HepG2 (cell line): ENCODE measurements around the gene ADGRG6. TPM values are rescaled to one million over a fixed set of nuclear protein-coding genes. Genes with fewer than 3 reads are reported as not detected.

Experiments
- ATAC-seq: fragments of 200-7000 bp; cut with Tn5 transposase; 3 replicates; pipeline ENCODE4 v1.9.1; 2020; ENCODE audit warnings: mild to moderate bottlenecking, moderate library complexity
- BruUV-seq: library from RNA; stranded (reverse); fragments of 400-500 nt; replicated peaks from 2 replicates; lab custom pipeline; 2021; lab: Mats Ljungman, UMichigan
- CTCF ChIA-PET: fragments of 300-600 bp; formaldehyde crosslinking; extraction: SDS; loops from one replicate; lab custom pipeline; 2021; ENCODE audit warnings: low total read pairs, inconsistent platforms, low intra/inter-chr PET ratio; lab: Yijun Ruan, JAX
- POLR2A ChIA-PET: fragments of 350-600 bp; sonication (Branson Sonifier 250); formaldehyde crosslinking; loops from one replicate; lab custom pipeline; 2020; ENCODE audit warnings: antibody characterized with exemption, inconsistent platforms; lab: Yijun Ruan, JAX
- DNase-seq: peaks from one replicate; pipeline ENCODE4 v3.0.0-alpha.2; 2015; ENCODE audit warnings: low spot score
- FAIRE-seq: peaks from 3 replicates; lab custom pipeline; 2011; peaks lifted over from hg19 to GRCh38; lab: Jason Lieb, UNC
- H2AFZ ChIP-seq: one replicate; pipeline ENCODE4 v1.6.1; 2011; ENCODE audit warnings: low read length, inconsistent platforms
- H3K27ac ChIP-seq: fragments of 300-600 bp; 3 replicates; pipeline ENCODE4 v1.8.0; 2011; ENCODE audit warnings: mixed run types, mild to moderate bottlenecking, mixed read lengths, low read length, inconsistent platforms; ENCODE audit not compliant: insufficient read depth; ENCODE audit errors: extremely low read length
- H3K27me3 ChIP-seq, 2 experiments: fragments of 200-600 bp in 1 of 2; 2 replicates in 1 of 2; 3 replicates in 1 of 2; pipeline versions ENCODE4 v1.6.0 to v1.8.0; 2011; ENCODE audit warnings: low read length in 2 of 2, mild to moderate bottlenecking in 2 of 2, moderate library complexity in 2 of 2, inconsistent platforms in 1 of 2; ENCODE audit not compliant: insufficient read depth in 2 of 2, control insufficient read depth in 1 of 2
- H3K36me3 ChIP-seq, 2 experiments: fragments of 200-600 bp in 1 of 2; replicated peaks in 1 of 2; 2 replicates in 1 of 2; 3 replicates in 1 of 2; pipeline versions ENCODE4 v1.5.1 to v1.8.0; 2011; ENCODE audit warnings: low read length in 2 of 2, inconsistent platforms in 1 of 2; ENCODE audit not compliant: insufficient read depth in 2 of 2, control insufficient read depth in 1 of 2
- H3K4me1 ChIP-seq: 2 replicates; pipeline ENCODE4 v1.5.1; 2012; ENCODE audit warnings: low read length, inconsistent platforms; ENCODE audit not compliant: insufficient read depth
- H3K4me2 ChIP-seq: 2 replicates; pipeline ENCODE4 v1.6.0; 2011; ENCODE audit warnings: low read depth, low read length, inconsistent platforms
- H3K4me3 ChIP-seq, 3 experiments: fragments of 200-600 bp in 1 of 3; sonication (generic), shearing (Covaris generic) in 1 of 3; replicated peaks in 1 of 3; 2 replicates each; pipeline ENCODE4 v1.5.1; 2011 to 2016; ENCODE audit warnings: low read length in 3 of 3, inconsistent platforms in 2 of 3, low read depth in 2 of 3, mild to moderate bottlenecking in 2 of 3, control low read depth in 1 of 3, mixed read lengths in 1 of 3; ENCODE audit not compliant: insufficient read depth in 1 of 3
- H3K79me2 ChIP-seq: one replicate; pipeline ENCODE4 v1.6.1; 2011; ENCODE audit warnings: low read length, inconsistent platforms; ENCODE audit not compliant: insufficient read depth
- H3K9ac ChIP-seq: 2 replicates; pipeline ENCODE4 v1.6.0; 2011; ENCODE audit warnings: mild to moderate bottlenecking, low read depth, low read length, inconsistent platforms; ENCODE audit not compliant: insufficient read depth
- H3K9me3 ChIP-seq: 2 replicates; pipeline ENCODE4 v1.5.1; 2012; ENCODE audit warnings: mild to moderate bottlenecking, low read length
- H4K20me1 ChIP-seq: 2 replicates; pipeline ENCODE4 v1.6.0; 2011; ENCODE audit warnings: inconsistent platforms, mild to moderate bottlenecking, low read length, moderate library complexity; ENCODE audit not compliant: insufficient read depth
- FOXP4 ChIP-seq: sonication (generic); formaldehyde crosslinking; IDR thresholded peaks from 2 replicates; pipeline ENCODE4 v1.4.0; 2020; ENCODE audit warnings: missing genetic modification reagents
- GTF2F1 ChIP-seq: fragments of 150-350 bp; IDR thresholded peaks from 2 replicates; pipeline ENCODE4 v1.6.1; 2014; ENCODE audit warnings: low read length
- MAFF ChIP-seq: IDR thresholded peaks from 2 replicates; pipeline ENCODE4 v1.6.1; 2011; ENCODE audit warnings: low read depth, low read length, improper control_type of control experiment
- MIXL1 ChIP-seq: IDR thresholded peaks from 2 replicates; pipeline ENCODE4 v1.6.1; 2016
- ZBTB40 ChIP-seq, 2 experiments: fragments of 450-650 bp in 1 of 2; sonication (generic) in 1 of 2; formaldehyde crosslinking in 1 of 2; IDR thresholded peaks; 2 replicates each; pipeline versions ENCODE4 v1.6.1 to v1.8.0; 2016 to 2022; ENCODE audit warnings: antibody characterized with exemption in 1 of 2, mild to moderate bottlenecking in 1 of 2, missing genetic modification reagents in 1 of 2
- ZNF383 ChIP-seq: sonication (generic); formaldehyde crosslinking; IDR thresholded peaks from 2 replicates; pipeline ENCODE4 v1.4.0; 2020; ENCODE audit warnings: missing genetic modification reagents, mild to moderate bottlenecking, borderline replicate concordance
- ZNF776 ChIP-seq: sonication (generic); formaldehyde crosslinking; IDR thresholded peaks from 2 replicates; pipeline ENCODE4 v1.4.0; 2020; ENCODE audit warnings: mild to moderate bottlenecking, missing genetic modification reagents
- WGBS: methylation state at CpG from one replicate; pipeline ENCODE4 v1.1.6; 2017; ENCODE audit warnings: low lambda C conversion rate; 5-methylcytosine and 5-hydroxymethylcytosine counted together
- in situ Hi-C: cut with HindIII; loops from 2 replicates; pipeline ENCODE4 v1.10.0; 2017; ENCODE audit warnings: low pct_unique_long_range_greater_than_20kb; ENCODE audit not compliant: extremely low pct_ligation_motif_present
- intact Hi-C: fragments of 100-400 bp; cut with micrococcal nuclease; formaldehyde crosslinking; loops from one replicate; pipeline ENCODE4 v1.10.0; 2022; ENCODE audit not compliant: unreplicated experiment
- polyA plus RNA-seq, 8 experiments: library from polyadenylated mRNA; depleted of rRNA in 3 of 8; stranded (reverse) in 7 of 8; unstranded in 1 of 8; fragments of >200 nt; fragmentation: Illumina TruSeq in 4 of 8; extraction: Trizol in 4 of 8; gene quantifications; 2 replicates each; pipeline versions ENCODE4 v1.2.1 to v1.2.3, GENCODE V29; 2011 to 2016; ENCODE audit warnings: low read depth in 4 of 8, missing spikeins in 1 of 8, mixed read lengths in 1 of 8; ENCODE audit not compliant: insufficient read depth in 1 of 8
- total RNA-seq, 5 experiments: library from RNA; depleted of rRNA; stranded (reverse); fragments of >200 nt; fragmentation: Illumina TruSeq; extraction: Trizol; gene quantifications; 2 replicates each; pipeline ENCODE4 v1.2.3, GENCODE V29; 2016; ENCODE audit warnings: low read depth in 1 of 5
- TF ChIP-seq, protein P1 (sequence below): IDR thresholded peaks from 2 replicates; pipeline ENCODE4 v1.6.1; 2016; ENCODE audit warnings: low read depth
- TF ChIP-seq, protein P2 (sequence below): sonication (generic); formaldehyde crosslinking; IDR thresholded peaks from 2 replicates; pipeline ENCODE4 v1.4.0; 2020; ENCODE audit warnings: missing genetic modification reagents
- TF ChIP-seq, protein P3 (sequence below): sonication (generic); formaldehyde crosslinking; IDR thresholded peaks from 2 replicates; pipeline ENCODE4 v1.4.0; 2020; ENCODE audit warnings: mild to moderate bottlenecking, low read depth, missing genetic modification reagents

The ADGRG6 gene
- total and polyA plus RNA-seq, 2 of the 13 experiments (the other 11 are each of a cell fraction or from before 2014, with no cell fraction given): 129 to 249 TPM

- WGBS: 11% methylated on average over 1 of the region's 1 CpG
- intact Hi-C loops (no loop called here), in situ Hi-C loops (no loop called here)
- Histone ChIP-seq H2AFZ (peak overlapping the region; percentile 8), H3K79me2 (no peaks in the 10 kb centered on the region), H3K27me3 (no peaks in the 10 kb centered on the region), H4K20me1 (no peaks in the 10 kb centered on the region), H3K4me2 (peak overlapping the region; percentile 49), H3K9ac (peak overlapping the region; percentile 48), H3K4me1 (peaks cover 41% of the 10 kb centered on the region), H3K27ac (peak overlapping the region; percentile 46), H3K4me3 (no peak overlapping the region; a peak in 1 of 6 replicates), H3K36me3 (no peaks in the 10 kb centered on the region), H3K9me3 (peaks cover 8% of the 10 kb centered on the region; the same call in 1 of the 2 replicates)
- peak; percentile 78 for ATAC-seq
- CTCF ChIA-PET: no interaction called here
- DNase-seq: peak; percentile 54
- no TSS peak for BruUV-seq
- POLR2A ChIA-PET: interaction anchor here (0.8 to 2.4 kb wide), 10 partner anchors 11 to 97 kb away, joined by 4 to 36 read pairs (median 8); partner anchors contain the start of gene ADGRG6
- FAIRE-seq: no peak
- TF ChIP-seq, protein P1, sequence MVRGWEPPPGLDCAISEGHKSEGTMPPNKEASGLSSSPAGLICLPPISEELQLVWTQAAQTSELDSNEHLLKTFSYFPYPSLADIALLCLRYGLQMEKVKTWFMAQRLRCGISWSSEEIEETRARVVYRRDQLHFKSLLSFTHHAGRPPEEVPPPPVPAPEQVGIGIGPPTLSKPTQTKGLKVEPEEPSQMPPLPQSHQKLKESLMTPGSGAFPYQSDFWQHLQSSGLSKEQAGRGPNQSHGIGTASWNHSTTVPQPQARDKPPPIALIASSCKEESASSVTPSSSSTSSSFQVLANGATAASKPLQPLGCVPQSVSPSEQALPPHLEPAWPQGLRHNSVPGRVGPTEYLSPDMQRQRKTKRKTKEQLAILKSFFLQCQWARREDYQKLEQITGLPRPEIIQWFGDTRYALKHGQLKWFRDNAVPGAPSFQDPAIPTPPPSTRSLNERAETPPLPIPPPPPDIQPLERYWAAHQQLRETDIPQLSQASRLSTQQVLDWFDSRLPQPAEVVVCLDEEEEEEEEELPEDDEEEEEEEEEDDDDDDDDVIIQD (CRISPR knock-in tag): peak; percentile 43; the same call in 1 of the 2 replicates
- TF ChIP-seq ZNF776 (CRISPR knock-in tag): no peak
- TF ChIP-seq, protein P2, sequence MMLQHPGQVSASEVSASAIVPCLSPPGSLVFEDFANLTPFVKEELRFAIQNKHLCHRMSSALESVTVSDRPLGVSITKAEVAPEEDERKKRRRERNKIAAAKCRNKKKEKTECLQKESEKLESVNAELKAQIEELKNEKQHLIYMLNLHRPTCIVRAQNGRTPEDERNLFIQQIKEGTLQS (CRISPR knock-in tag): no peak
- no peak for TF ChIP-seq GTF2F1
- no peak for TF ChIP-seq ZBTB40 (IDR thresholded peaks at IDR 0.05)
- no peak for TF ChIP-seq ZBTB40 (CRISPR knock-in tag; IDR thresholded peaks at IDR 0.05)
- no peak for TF ChIP-seq FOXP4 (CRISPR knock-in tag)
- TF ChIP-seq MAFF: no peak
- TF ChIP-seq ZNF383 (CRISPR knock-in tag): no peak
- TF ChIP-seq, protein P3, sequence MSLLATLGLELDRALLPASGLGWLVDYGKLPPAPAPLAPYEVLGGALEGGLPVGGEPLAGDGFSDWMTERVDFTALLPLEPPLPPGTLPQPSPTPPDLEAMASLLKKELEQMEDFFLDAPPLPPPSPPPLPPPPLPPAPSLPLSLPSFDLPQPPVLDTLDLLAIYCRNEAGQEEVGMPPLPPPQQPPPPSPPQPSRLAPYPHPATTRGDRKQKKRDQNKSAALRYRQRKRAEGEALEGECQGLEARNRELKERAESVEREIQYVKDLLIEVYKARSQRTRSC (CRISPR knock-in tag): no peak
- peak; percentile 43; the same call in 1 of the 2 replicates for TF ChIP-seq MIXL1
Observed at GRCh38 chr6:142280265-142280664, 21.5 kb upstream of the ADGRG6 start.
